HG02884 (cell line): ENCODE results near the gene POLR2A.
"Not testable (repeated sequence)": the region's sequence is repeated elsewhere in the genome, so short reads cannot be mapped to it uniquely, and the experiment has no call there.

Source experiments
- ATAC-seq: cut with Tn5 transposase; IDR thresholded peaks from one replicate; pipeline ENCODE4 v1.9.1; 2021; ENCODE audit warnings: mild to moderate bottlenecking, moderate library complexity; ENCODE audit not compliant: unreplicated experiment

POLR2A gene

DNA sequence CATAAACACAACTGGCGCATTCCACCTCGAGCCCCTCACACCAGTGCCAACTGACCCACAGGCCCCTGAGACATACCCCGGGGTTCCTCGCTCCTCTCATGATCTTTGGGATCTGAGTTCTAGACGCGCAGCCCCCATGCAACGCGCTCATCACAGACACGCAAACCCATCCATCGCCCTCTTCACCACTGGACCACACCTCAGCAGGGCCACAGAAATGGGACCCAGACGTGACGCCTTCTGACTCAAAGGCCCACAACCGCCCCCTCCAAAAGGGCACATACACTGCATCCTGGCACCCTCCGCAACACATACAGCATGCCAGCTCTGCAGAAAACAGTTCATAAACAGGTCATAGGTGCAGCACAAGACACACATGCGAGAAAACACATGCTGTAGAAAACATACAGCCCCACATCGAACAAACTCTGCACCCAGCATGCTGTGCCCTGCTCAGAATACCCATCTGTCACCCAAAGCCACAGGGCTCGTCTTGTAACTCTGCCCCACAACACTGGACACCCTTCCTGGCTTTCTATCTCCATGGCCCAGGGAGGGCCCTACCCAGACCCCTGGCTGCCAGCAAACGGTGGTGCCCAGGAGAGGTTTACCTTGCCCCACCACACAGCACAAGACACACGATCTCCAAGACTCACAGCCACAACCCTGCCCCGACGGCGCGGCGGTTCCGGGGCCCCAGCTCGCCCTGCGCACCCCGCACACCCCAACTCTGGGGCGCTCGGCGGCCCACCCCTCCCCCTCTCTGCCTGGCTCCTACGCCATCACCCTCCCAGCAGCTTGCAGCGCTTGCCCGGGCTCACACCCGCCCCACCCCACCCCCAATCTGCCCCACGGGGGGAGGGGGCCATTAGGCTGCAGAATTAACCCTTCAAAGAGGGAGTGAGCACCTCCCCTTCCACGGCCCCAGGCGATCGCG lies 5.6 kb upstream of the POLR2A start:
- ATAC-seq, result no peak

DNA sequence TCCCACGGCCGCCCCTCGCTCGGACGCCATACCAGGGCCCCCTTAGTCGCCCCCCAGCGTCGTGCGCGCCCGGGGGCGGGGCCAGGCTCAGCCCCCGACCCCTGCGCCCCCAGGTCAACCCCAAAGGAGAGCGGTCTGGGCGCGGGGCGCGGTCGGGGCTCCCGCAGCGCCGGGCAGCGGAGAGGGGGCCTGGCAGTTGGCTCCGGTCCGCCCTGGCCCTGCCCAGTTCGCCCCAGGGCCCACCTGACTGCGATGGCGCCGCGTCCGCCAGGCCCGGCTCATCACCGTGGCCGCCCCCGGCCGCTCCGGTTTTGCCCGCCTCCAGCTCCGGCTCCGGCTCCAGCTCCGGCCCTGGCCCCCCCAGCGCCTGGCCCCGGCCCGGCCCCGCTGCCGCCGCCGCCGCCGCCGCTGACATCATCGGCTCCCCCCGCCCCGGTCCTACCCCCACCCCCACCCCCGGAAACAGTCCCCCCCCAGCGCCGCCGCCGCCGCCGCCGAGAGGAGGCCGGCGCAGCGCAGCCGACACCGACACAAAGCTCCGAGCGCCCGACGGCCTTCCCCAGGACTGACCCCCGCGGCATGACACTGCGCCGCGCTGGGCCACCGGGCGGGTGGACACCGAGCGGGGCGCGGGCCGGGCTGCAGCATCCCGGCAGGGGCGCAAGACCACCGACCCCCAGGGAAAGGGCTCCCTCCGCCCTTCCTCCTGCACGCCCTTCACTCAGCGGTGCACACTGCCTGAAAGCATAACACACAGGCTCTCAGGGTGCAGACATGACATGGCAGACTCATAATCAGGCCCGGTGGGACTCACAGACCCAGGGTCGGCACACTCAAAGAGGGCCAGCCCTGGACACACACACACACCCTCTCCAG lies 4.7 kb upstream of the POLR2A start, which contains the start of gene ZBTB4:
TSS of gene ZBTB4 (minus strand) at position 419 of the 876 bp plus-strand sequence. CDS start 12,830 bp downstream, outside the sequence.
- no peak for ATAC-seq

DNA sequence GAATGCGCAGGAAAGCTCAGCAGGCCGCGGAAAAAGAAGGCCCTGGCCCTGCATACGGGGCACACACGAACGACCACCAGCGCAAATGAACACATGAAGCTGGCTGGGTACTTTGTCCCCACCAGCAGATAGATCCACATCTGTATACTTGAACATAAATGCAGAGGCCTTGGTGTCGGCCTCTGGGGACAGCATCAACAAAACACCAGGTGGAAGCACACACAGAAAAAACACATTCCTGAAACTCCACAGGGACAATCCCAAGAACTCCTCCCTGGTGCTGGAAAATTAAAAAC lies 4.1 kb upstream of the POLR2A start:
- no peak for ATAC-seq

DNA sequence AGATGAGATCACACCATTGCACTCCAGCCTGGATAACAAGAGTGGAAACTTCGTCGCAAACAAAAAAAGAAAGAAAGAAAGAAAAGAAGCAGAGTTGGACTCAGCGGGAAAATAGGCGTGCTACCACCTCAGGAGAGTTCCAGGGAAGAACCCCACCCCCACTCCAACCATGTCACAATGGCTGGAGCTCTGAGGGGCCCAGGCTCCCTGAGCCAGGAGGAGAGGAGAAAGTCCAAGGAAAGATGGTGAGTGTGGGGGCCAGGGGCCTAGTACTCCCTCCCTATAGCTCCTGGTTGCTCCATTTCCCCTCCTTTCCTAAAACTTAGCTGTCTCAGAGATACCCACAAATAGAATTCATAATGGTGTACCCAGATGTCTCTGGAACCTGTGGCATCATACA lies 2.9 kb upstream of the POLR2A start, which contains the start of gene SLC35G6:
TSS of gene SLC35G6 (plus strand) at position 172 of the 400 bp plus-strand sequence. CDS start at position 243, 71 bp downstream.
- not testable (repeated sequence) for ATAC-seq

DNA sequence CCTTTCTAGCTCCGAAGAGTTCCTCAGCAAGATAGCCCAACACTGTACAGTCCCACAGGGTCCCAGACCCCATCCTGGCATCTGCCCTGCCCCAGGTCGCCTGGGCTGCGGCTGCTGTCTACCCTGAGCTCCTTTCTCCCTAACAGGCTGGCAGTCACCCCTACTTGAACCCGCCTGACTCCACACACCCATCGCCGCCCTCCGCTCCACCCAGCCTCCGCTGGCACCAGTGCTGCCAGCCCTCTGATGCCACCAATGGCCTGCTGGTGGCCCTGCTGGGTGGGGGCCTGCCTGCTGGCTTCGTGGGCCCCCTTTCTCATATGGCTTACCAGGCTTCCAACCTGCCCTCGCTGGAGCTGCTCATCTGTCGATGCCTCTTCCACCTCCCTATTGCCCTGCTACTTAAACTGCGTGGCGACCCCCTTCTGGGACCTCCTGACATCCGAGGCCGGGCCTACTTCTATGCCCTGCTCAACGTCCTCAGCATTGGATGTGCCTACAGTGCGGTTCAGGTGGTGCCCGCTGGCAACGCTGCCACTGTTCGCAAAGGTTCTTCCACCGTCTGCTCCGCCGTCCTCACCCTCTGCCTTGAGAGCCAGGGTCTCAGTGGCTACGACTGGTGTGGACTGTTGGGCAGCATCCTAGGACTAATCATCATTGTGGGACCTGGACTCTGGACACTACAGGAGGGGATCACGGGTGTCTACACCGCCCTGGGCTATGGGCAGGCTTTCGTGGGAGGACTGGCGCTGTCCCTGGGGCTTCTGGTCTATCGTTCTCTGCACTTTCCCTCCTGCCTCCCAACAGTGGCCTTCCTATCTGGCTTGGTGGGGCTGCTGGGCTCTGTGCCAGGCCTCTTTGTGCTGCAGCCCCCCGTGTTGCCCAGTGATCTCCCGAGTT lies 2.1 kb upstream of the POLR2A start:
- not testable (repeated sequence) for ATAC-seq

DNA sequence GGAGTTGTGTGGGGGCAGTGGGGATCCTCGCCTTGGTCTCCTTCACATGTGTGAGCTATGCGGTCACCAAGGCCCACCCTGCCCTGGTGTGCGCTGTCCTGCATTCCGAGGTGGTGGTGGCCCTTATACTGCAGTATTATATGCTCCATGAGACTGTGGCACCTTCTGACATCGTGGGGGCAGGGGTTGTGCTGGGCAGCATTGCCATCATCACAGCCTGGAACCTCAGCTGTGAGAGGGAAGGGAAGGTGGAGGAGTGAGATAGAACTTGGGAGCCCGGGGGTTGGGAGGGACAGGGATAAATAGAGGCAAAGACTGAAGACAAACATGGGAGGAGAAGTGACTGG lies 1.5 kb upstream of the POLR2A start:
- ATAC-seq, result not testable (repeated sequence)

DNA sequence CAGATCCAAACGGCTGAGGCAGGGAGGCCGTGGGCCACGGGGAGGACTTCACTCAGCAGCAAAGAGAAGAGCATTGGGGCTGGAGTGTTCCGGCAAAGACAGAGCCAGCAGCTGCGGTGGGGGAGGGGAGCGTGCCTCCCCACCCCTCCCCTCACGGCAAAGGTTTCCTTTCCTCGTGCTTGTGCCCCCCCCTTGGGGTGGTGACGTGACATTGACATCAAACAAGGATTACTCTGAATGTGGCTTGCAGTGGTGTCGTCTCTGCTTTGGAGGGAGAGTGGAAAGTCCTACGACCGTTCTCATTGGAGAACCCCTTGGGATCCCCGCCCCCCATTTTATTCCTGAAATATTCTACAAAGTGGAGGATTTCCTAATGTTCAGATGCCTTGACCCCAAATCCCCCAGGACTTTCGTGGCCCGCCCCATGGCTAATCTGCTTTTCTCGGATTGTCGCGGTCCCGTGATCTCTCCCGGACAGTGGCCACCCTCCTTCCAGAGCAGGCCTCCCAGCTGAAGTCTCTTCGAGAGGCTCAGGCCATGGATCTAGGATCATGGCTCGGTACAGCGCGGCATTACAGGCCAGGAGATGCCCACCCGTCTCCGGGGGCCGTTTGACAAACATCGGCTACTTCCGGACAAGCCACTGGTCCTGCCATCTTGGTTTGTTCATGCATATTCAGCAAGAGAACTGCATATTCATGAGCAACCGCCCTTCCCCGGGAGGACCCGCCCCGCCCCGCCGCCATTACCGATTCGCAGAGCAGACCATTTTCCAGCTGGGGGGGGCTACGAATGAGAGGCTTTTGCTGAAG lies 705 bp upstream of the POLR2A start:
- peak; percentile 30 for ATAC-seq

DNA sequence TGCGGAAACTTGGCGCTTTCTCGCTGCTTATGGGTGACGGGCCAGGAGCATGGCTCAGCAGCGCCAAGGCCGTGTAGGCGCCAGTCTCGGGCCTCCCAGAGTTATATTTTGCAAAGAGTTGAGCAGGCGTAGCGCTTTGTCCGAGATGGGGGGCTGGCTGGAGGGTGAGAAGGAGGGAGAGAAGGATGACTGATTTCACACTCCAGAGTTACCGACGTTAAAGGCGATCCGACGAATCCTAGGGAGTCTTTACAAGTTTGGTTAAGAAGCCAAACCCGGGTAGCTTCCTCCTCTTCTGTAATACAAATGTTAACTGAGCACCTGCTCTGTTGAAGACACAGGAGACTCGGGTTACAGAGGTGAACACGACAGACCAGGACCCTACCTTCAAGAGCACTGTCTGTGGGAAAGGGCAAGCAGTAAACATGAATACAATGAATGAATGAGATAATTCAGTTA lies 782 bp downstream of the POLR2A start:
- no peak for ATAC-seq

DNA sequence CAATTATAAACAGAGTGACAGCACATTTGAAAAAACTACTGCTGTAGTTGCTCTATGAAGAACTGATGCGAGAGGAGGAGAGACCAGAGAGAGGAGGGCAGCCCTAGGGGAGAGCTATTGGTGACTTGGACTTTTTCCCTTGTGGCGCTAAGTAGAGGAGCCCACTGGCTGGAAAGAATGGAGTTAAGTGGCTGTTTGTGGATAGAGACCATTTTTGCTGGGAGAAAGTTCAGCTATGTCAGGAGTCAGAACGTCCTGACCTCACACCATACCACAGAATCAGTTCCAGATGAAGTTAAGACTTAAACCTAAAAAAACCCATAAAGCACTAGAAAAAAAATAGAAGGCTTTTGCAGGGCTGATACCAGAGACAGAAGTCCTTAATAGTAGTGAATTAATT lies 2.0 kb downstream of the POLR2A start:
- no peak for ATAC-seq

DNA sequence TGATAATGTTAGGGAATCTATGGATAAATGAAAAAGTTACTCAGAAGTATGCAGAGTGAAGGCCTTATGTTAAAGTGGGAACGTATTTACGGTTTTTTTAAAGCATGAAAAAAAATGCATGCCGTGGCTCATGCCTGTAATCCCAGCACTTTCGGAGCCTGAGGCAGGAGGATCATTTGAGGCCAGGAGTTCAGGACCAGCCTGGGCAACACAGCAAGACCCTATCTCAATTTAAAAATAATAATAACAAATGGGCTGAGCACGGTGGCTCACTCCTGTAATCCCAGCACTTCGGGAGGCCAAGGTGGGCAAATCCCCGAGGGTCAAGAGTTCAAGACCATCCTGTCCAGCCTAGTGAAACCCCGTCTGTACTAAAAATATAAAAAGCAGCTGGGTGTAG lies 6.0 kb downstream of the POLR2A start:
- no peak for ATAC-seq

DNA sequence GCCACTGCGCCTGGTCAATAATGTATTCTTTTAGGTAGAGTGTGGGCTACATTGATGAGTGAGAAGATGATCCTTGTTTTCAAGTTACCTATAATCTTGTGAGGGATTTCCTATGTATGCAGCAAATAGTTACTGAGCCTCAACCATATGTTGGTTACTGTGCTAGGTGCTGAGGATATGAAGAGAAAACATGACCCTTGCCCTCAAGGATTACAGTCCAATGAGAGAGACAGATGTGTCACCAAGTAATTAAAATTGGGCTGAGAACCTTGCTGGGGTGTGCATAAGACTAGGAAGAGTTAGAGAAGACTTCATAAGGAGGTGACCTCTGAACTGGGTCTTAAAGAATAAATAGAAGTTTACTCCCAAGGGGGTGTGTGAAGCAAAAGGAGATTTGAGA lies 7.4 kb downstream of the POLR2A start:
- no peak for ATAC-seq

DNA sequence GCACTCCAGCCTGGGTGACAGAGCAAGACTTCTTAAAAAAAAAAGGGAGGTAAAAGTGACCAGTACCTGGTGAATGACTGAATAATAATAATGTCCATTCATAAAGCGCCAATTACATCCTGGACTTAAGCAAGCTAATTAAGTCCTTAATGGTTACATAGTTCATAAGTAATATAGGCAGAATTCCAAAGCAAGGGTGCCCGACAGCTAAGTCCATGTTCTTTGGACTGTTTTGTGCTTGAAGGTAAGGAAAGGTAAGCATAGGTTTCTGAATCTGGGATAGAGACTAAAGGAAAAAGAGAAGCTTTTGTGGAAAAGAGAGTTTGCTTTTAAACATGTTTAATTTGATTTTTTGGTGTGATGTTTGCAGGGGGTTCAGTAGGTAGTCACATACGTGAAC lies 9.8 kb downstream of the POLR2A start:
- no peak for ATAC-seq

DNA sequence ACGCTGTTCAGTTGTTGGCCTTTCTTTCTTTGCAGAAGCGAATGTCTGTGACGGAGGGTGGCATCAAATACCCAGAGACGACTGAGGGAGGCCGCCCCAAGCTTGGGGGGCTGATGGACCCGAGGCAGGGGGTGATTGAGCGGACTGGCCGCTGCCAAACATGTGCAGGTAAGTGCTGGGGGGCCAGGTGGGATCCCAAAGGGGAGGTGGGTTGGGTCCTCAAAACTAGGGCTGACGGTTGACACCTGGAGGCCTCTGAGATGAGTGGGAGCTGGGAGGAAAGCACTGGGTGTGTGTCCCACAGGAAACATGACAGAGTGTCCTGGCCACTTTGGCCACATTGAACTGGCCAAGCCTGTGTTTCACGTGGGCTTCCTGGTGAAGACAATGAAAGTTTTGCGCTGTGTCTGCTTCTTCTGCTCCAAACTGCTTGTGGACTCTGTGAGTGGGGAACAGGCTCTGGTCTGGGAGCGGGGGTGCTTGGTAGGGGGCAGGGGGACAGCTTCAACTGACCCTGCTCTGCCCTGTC lies 11.8 kb downstream of the POLR2A start:
- ATAC-seq, result no peak

DNA sequence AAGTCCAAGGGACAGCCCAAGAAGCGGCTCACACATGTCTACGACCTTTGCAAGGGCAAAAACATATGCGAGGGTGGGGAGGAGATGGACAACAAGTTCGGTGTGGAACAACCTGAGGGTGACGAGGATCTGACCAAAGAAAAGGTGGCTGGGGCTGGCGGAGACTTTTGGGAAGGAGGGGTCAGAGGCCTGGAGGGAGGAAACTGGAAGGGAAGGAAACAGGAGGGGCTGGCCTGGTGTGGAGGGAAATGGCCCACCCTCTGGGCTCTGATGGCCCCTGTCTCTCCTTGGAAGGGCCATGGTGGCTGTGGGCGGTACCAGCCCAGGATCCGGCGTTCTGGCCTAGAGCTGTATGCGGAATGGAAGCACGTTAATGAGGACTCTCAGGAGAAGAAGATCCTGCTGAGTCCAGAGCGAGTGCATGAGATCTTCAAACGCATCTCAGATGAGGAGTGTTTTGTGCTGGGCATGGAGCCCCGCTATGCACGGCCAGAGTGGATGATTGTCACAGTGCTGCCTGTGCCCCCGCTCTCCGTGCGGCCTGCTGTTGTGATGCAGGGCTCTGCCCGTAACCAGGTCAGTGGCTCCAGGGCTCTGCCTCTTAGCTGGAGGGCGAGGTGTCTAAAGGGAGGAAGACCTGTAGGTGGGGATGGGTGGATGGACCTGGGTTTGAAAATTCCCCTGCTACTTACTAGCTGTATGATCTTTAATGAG lies 12.5 kb downstream of the POLR2A start:
- no peak for ATAC-seq

DNA sequence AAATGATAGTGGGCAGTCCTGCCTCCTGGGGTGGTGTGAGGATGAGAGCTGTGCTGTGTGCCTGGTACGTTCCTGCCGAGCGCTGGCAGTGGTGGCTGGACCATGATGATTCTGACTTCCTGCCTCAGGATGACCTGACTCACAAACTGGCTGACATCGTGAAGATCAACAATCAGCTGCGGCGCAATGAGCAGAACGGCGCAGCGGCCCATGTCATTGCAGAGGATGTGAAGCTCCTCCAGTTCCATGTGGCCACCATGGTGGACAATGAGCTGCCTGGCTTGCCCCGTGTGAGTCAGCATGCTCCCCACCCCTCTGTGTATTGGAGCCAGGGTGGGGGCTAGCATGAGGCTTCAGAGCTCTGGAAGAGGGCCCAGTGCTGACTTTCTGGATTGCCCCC lies 13.1 kb downstream of the POLR2A start:
- no peak for ATAC-seq

DNA sequence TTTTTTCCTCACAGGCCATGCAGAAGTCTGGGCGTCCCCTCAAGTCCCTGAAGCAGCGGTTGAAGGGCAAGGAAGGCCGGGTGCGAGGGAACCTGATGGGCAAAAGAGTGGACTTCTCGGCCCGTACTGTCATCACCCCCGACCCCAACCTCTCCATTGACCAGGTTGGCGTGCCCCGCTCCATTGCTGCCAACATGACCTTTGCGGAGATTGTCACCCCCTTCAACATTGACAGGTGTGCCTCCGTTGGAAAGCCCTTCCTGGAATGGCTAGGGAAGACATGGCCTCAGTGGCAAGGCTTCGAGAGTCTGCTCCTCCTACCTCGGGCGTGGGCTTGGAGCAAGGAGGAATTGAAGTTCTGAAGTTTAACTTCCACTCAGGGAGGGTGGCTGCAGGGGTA lies 13.5 kb downstream of the POLR2A start:
- ATAC-seq, result no peak

DNA sequence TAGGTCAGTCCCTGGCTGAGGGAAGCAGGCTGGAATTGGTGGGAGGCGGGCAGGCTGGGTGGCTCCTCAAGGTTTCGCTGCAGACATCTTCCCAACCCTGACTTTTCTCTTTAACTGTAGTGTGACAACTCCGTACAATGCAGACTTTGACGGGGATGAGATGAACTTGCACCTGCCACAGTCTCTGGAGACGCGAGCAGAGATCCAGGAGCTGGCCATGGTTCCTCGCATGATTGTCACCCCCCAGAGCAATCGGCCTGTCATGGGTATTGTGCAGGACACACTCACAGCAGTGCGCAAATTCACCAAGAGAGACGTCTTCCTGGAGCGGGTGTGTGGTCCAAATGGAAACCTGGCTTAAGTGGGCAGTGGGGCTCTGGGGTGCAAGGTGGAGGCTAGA lies 15.0 kb downstream of the POLR2A start:
- ATAC-seq, result no peak

DNA sequence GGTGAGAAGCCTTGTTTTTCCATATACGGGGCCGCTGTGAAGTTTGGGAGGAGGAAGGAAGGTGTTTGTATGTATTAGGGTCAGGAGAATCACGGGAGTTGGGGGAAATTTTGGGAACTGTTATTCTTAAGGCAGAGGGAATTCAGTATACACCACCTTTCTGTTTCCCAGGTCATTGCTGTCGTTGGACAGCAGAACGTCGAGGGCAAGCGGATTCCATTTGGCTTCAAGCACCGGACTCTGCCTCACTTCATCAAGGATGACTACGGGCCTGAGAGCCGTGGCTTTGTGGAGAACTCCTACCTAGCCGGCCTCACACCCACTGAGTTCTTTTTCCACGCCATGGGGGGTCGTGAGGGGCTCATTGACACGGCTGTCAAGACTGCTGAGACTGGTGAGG lies 17.6 kb downstream of the POLR2A start:
- ATAC-seq, result no peak
